T-helper 1 cell treated with Interleukin-12 subunit alpha and Interleukin-12 subunit beta and Interleukin-4 antibody, amounts not matched to agents 30 ng/mL and 1 ng/mL, for 36 hours (primary cell): ENCODE data around the gene PRR5L. TPM values are rescaled to one million over a fixed set of nuclear protein-coding genes. Genes with fewer than 3 reads are reported as not detected.

Source experiments
- intact Hi-C: fragments of 100-400 bp; cut with micrococcal nuclease; formaldehyde crosslinking; loops from one replicate; pipeline ENCODE4 v1.15.1; 2024
- total RNA-seq: library from RNA; stranded (reverse); gene quantifications from 2 replicates; pipeline ENCODE4 v1.2.3, GENCODE V29; 2022

The PRR5L gene
- total RNA-seq, 1 donor from 2014 or later = 57.7 TPM

GRCh38 chr11:36356201-36356600, 60.1 kb downstream of the PRR5L start:
- intact Hi-C loops = no loop called here

- intact Hi-C loops = no loop called here
Observed at GRCh38 chr11:36357831-36358230, 61.7 kb downstream of the PRR5L start.

GRCh38 chr11:36358436-36358835, 62.3 kb downstream of the PRR5L start:
- intact Hi-C loops = no loop called here

GRCh38 chr11:36360318-36360717, 64.2 kb downstream of the PRR5L start:
- intact Hi-C loops = no loop called here

- intact Hi-C loops = no loop called here
Observed at GRCh38 chr11:36360826-36361415, 64.8 kb downstream of the PRR5L start.

- intact Hi-C loops = no loop called here
Observed at GRCh38 chr11:36361472-36361871, 65.4 kb downstream of the PRR5L start.

GRCh38 chr11:36361901-36362391, 65.9 kb downstream of the PRR5L start:
- intact Hi-C loops = no loop called here

- intact Hi-C loops = no loop called here
Observed at GRCh38 chr11:36362902-36363301, 66.8 kb downstream of the PRR5L start.

GRCh38 chr11:36363361-36364268, 67.5 kb downstream of the PRR5L start:
- intact Hi-C loops = no loop called here

- intact Hi-C loops = no loop called here
Observed at GRCh38 chr11:36364551-36365325, 68.7 kb downstream of the PRR5L start.

- intact Hi-C loops = no loop called here
Observed at GRCh38 chr11:36365907-36366306, 69.8 kb downstream of the PRR5L start.

GRCh38 chr11:36367806-36368680, 72.0 kb downstream of the PRR5L start:
- intact Hi-C loops = no loop called here

- intact Hi-C loops = no loop called here
Observed at GRCh38 chr11:36371181-36371580, 75.1 kb downstream of the PRR5L start.

- intact Hi-C loops = no loop called here
Observed at GRCh38 chr11:36371590-36371989, 75.5 kb downstream of the PRR5L start.

- intact Hi-C loops = no loop called here
Observed at GRCh38 chr11:36372101-36372771, 76.1 kb downstream of the PRR5L start.

- intact Hi-C loops = no loop called here
Observed at GRCh38 chr11:36373016-36374010, 77.2 kb downstream of the PRR5L start.

- intact Hi-C loops = no loop called here
Observed at GRCh38 chr11:36374726-36375125, 78.6 kb downstream of the PRR5L start.

GRCh38 chr11:36375353-36376008, 79.4 kb downstream of the PRR5L start:
- intact Hi-C loops = loop anchor here (2.0 kb wide), 3 partner anchors 45 to 77 kb away; no protein-coding TSS in a partner anchor
